ENCODE results near the gene VPS9D1. TPM values are rescaled to one million over a fixed set of nuclear protein-coding genes. Genes with fewer than 3 reads are reported as not detected.

VPS9D1 gene
- total and polyA plus RNA-seq, 2 of the 4 experiments (the other 2 are of a cell fraction) = 1.8 to 20.3 TPM

GRCh38 chr16:89746043-89746442, 25.3 kb upstream of the VPS9D1 start:
- Histone ChIP-seq H2BK20ac (ENCODE audit: low read depth, low read length) (no peak overlapping the region), H3K9ac (ENCODE audit: low read depth, low read length) (no peak overlapping the region), H4K5ac (ENCODE audit: low read depth, low read length) (no peak overlapping the region), H2AK5ac (ENCODE audit: low read depth, low read length) (no peak overlapping the region), H2AK9ac (replicated peaks; ENCODE audit: low read depth, low read length, poor library complexity) (no peak overlapping the region), H3K9me1 (ENCODE audit: insufficient read depth, low read length) (no peaks in the 10 kb centered on the region), H2AFZ (replicated peaks; ENCODE audit: low read length, poor library complexity) (no peak overlapping the region), H3K23ac (ENCODE audit: low read depth, low read length) (no peak overlapping the region), H3K79me1 (ENCODE audit: low read depth in 1 of 2, low read length in 2 of 2) (no peaks in the 10 kb centered on the region; a peak in 1 of 4 replicates), H3K56ac (ENCODE audit: extremely low read depth, insufficient read depth, low read length) (no peak overlapping the region), H3K27ac (ENCODE audit: insufficient read depth, low read length) (no peak overlapping the region), H3K4me2 (ENCODE audit: low read depth, low read length) (no peak overlapping the region), H3K18ac (ENCODE audit: low read depth, low read length) (no peak overlapping the region), H3K4me3 (ENCODE audit: insufficient read depth, low read depth, low read length) (no peak overlapping the region), H3K36me3 (ENCODE audit: control insufficient read depth, insufficient read depth, low read length) (peaks cover 30% of the 10 kb centered on the region), H3K14ac (replicated peaks; ENCODE audit: low read depth, low read length) (no peak overlapping the region), H2BK5ac (ENCODE audit: low read depth, low read length, poor library complexity, severe bottlenecking) (no peak overlapping the region), H4K91ac (ENCODE audit: insufficient read depth, low read depth, low read length) (no peak overlapping the region), H3K9me3 (ENCODE audit: control insufficient read depth, insufficient read depth, low read length) (no peaks in the 10 kb centered on the region), H4K20me1 (ENCODE audit: insufficient read depth, low read length) (0 out of 2 replicates have a peak, but pooled peaks cover 4% of the 10 kb centered on the region), H4K8ac (ENCODE audit: low read depth in 2 of 2, low read length in 2 of 2) (no peak overlapping the region), H2BK15ac (ENCODE audit: low read depth, low read length) (no peak overlapping the region), H2BK120ac (ENCODE audit: low read depth, low read length) (no peak overlapping the region), H3K27me3 (ENCODE audit: control insufficient read depth, insufficient read depth, low read length) (no peaks in the 10 kb centered on the region), H3K4ac (ENCODE audit: low read depth, low read length) (no peak overlapping the region), H3K4me1 (ENCODE audit: control insufficient read depth, insufficient read depth, low read length) (no peaks in the 10 kb centered on the region)
- no peak for DNase-seq
- intact Hi-C loops (cut with micrococcal nuclease) = no loop called here
- BruUV-seq (replicated peaks) = no TSS peak
- ChIA-PET POLR2A (ENCODE audit: unreplicated experiment) (no interaction called here), CTCF (no interaction called here)
- dilution Hi-C loops (cut with HindIII; ENCODE audit: low sequenced_read_pairs, unreplicated experiment) = no loop called here
- in situ Hi-C loops (cut with MboI; ENCODE audit: low sequenced_read_pairs) = no loop called here
- no peak for ATAC-seq (ENCODE audit: low read depth)
- WGBS, 2 experiments (ENCODE audit: extremely low coverage in 2 of 2, insufficient read length in 1 of 2) = 96% methylated on average over 11 of the region's 15 CpGs; no CpG with 5 or more reads in 1 of the 2 experiments
- TF ChIP-seq BHLHE40 (IDR thresholded peaks at IDR 0.05; ENCODE audit: low read depth, low read length) = no peak
- TF ChIP-seq CHD1 (IDR thresholded peaks at IDR 0.05; ENCODE audit: low read depth, low read length) = no peak
- no peak for TF ChIP-seq RCOR1 (IDR thresholded peaks at IDR 0.05; ENCODE audit: insufficient replicate concordance, low read length)
- no peak for TF ChIP-seq MXI1 (IDR thresholded peaks at IDR 0.05; ENCODE audit: borderline replicate concordance, low read depth, low read length)
- no peak for TF ChIP-seq SMC3 (IDR thresholded peaks at IDR 0.05; ENCODE audit: low read depth, low read length)
- no peak for TF ChIP-seq MAZ (IDR thresholded peaks at IDR 0.05; ENCODE audit: borderline replicate concordance, low read depth, low read length)
- no peak for TF ChIP-seq CEBPB (IDR thresholded peaks at IDR 0.05; ENCODE audit: low read depth, low read length)
- no peak for TF ChIP-seq FOS (IDR thresholded peaks at IDR 0.05; ENCODE audit: low read depth, low read length)
- no peak for TF ChIP-seq RAD21 (IDR thresholded peaks at IDR 0.05; ENCODE audit: low read length)
- TF ChIP-seq POLR2A (IDR thresholded peaks at IDR 0.05; ENCODE audit: low read depth, low read length) = no peak
- no peak for TF ChIP-seq NFE2L2 (IDR thresholded peaks at IDR 0.05; ENCODE audit: low read depth, low read length)
- no peak for TF ChIP-seq RFX5 (IDR thresholded peaks at IDR 0.05; ENCODE audit: low read depth, low read length)
- TF ChIP-seq USF2 (IDR thresholded peaks at IDR 0.05; ENCODE audit: low read depth, low read length) = no peak
- TF ChIP-seq MAFK (IDR thresholded peaks at IDR 0.05; ENCODE audit: low read depth, low read length) = no peak

All from IMR-90 (cell line).